K562 (cell line): Measurements from ENCODE around the gene CEP95. TPM values are rescaled to one million over a fixed set of nuclear protein-coding genes. Genes with fewer than 3 reads are reported as not detected.

Source experiments
- CHD7 ChIP-seq: fragments of 200-600 bp; sonication (generic); IDR thresholded peaks from one replicate; pipeline ENCODE4 v1.6.1; 2012; ENCODE audit warnings: mild to moderate bottlenecking, low read depth, low read length, inconsistent platforms
- ELF1 ChIP-seq: fragments of 200-800 bp; sonication (Bioruptor generic); IDR thresholded peaks from 2 replicates; pipeline ENCODE4 v1.6.1; 2016; ENCODE audit warnings: missing genetic modification characterization, missing compliant biosample characterization
- SETDB1 ChIP-seq: IDR thresholded peaks from one replicate; pipeline ENCODE4 v1.6.1; 2012; ENCODE audit warnings: low read length, control low read depth, inconsistent platforms
- ZNF780A ChIP-seq: fragments of 250-450 bp; sonication (Bioruptor Pico); IDR thresholded peaks from 2 replicates; pipeline ENCODE4 v1.5.0; 2021; ENCODE audit warnings: mild to moderate bottlenecking
- polyA plus RNA-seq, 8 experiments: library from polyadenylated mRNA; depleted of rRNA in 4 of 8; stranded (reverse) in 5 of 8; unstranded in 3 of 8; fragments of >200 nt; fragmentation: Nextera tagmentation in 2 of 8; fragmentation: Illumina TruSeq in 1 of 8; extraction: Ambion mirVana in 2 of 8; extraction: Trizol in 1 of 8; gene quantifications; 2 replicates each; pipeline versions ENCODE4 v1.2.1 to v1.2.3, GENCODE V29; 2011 to 2014; ENCODE audit warnings: inconsistent platforms in 1 of 8, missing spikeins in 1 of 8
- total RNA-seq, 7 experiments: library from RNA; depleted of rRNA in 6 of 7; stranded (reverse); fragments of >200 nt in 6 of 7; fragmentation: Illumina TruSeq in 2 of 7; extraction: Trizol in 2 of 7; gene quantifications; 2 replicates each; pipeline versions ENCODE4 v1.2.1 to v1.2.3, GENCODE V29; 2011 to 2021; ENCODE audit warnings: low replicate concordance in 1 of 7
- TF ChIP-seq, protein P1 (sequence below): fragments of 450-650 bp; IDR thresholded peaks from 2 replicates; pipeline ENCODE4 v1.6.1; 2017; ENCODE audit warnings: antibody characterized with exemption, mild to moderate bottlenecking
- TF ChIP-seq, protein P2 (sequence below): fragments of 250-450 bp; sonication (Bioruptor Pico); IDR thresholded peaks from 2 replicates; pipeline ENCODE4 v1.9.0; 2021; ENCODE audit warnings: mild to moderate bottlenecking, inconsistent platforms

CEP95 gene
- total and polyA plus RNA-seq, 9 of the 15 experiments (the other 6 are each of a cell fraction or from before 2014, with no cell fraction given), result 26.7 to 80.7 (median 56.9) TPM

DNA sequence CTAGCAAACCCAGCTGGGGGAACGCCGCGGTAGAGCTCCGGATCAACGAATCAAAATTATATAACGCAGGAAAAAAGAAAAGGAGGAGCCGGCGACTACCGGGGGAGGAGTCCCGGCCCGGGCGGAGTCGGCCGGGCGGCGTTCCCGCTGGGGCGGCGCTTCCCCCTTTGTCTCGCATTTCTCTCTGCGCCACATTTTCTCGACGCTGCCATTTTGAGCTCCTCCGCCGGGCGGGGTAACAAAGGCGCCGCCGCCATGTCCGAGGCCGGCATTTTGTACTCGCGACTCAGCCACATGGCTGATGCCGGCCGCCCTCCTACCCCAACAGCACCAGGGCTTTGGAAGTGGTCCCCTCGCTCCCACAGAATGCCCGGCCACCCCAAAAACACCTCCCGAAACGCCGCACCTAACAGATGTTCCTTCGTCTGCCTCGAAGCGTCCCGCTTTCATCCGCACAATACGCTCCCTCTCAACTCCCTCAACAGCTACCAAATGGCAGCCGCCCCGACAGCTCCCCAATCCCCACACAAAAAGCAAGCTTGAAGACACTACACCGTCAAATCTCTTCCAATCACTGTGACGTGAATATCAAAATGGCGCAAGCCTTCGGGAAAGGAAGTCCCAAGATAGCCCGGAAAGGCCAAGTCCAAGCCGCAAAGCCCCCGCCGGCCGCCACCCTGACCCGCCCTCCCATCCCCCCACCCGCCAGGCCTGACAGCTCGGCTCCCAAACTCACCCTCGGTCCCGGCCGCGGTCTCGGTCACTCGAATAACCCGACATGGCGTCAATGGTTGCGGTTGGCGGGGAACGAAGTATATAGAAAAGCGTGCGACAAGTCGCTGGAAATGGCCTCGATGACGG is 1.2 kb upstream of the CEP95 start (continued):
- TF ChIP-seq, protein P1, sequence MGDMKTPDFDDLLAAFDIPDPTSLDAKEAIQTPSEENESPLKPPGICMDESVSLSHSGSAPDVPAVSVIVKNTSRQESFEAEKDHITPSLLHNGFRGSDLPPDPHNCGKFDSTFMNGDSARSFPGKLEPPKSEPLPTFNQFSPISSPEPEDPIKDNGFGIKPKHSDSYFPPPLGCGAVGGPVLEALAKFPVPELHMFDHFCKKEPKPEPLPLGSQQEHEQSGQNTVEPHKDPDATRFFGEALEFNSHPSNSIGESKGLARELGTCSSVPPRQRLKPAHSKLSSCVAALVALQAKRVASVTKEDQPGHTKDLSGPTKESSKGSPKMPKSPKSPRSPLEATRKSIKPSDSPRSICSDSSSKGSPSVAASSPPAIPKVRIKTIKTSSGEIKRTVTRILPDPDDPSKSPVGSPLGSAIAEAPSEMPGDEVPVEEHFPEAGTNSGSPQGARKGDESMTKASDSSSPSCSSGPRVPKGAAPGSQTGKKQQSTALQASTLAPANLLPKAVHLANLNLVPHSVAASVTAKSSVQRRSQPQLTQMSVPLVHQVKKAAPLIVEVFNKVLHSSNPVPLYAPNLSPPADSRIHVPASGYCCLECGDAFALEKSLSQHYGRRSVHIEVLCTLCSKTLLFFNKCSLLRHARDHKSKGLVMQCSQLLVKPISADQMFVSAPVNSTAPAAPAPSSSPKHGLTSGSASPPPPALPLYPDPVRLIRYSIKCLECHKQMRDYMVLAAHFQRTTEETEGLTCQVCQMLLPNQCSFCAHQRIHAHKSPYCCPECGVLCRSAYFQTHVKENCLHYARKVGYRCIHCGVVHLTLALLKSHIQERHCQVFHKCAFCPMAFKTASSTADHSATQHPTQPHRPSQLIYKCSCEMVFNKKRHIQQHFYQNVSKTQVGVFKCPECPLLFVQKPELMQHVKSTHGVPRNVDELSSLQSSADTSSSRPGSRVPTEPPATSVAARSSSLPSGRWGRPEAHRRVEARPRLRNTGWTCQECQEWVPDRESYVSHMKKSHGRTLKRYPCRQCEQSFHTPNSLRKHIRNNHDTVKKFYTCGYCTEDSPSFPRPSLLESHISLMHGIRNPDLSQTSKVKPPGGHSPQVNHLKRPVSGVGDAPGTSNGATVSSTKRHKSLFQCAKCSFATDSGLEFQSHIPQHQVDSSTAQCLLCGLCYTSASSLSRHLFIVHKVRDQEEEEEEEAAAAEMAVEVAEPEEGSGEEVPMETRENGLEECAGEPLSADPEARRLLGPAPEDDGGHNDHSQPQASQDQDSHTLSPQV, result no peak
- no peak for TF ChIP-seq ZNF780A
- no peak for TF ChIP-seq CHD7
- TF ChIP-seq, protein P2, sequence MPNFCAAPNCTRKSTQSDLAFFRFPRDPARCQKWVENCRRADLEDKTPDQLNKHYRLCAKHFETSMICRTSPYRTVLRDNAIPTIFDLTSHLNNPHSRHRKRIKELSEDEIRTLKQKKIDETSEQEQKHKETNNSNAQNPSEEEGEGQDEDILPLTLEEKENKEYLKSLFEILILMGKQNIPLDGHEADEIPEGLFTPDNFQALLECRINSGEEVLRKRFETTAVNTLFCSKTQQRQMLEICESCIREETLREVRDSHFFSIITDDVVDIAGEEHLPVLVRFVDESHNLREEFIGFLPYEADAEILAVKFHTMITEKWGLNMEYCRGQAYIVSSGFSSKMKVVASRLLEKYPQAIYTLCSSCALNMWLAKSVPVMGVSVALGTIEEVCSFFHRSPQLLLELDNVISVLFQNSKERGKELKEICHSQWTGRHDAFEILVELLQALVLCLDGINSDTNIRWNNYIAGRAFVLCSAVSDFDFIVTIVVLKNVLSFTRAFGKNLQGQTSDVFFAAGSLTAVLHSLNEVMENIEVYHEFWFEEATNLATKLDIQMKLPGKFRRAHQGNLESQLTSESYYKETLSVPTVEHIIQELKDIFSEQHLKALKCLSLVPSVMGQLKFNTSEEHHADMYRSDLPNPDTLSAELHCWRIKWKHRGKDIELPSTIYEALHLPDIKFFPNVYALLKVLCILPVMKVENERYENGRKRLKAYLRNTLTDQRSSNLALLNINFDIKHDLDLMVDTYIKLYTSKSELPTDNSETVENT (CRISPR knock-in tag), result peak; percentile 80
- no peak for TF ChIP-seq ELF1 (tag)
- TF ChIP-seq SETDB1, result no peak
